WTC11 (cell line): ENCODE data around the gene TMEM60. TPM values are rescaled to one million over a fixed set of nuclear protein-coding genes. Genes with fewer than 3 reads are reported as not detected.

Experiments used
- ATAC-seq: fragments of 200-7000 bp; cut with Tn5 transposase; 2 replicates; pipeline ENCODE4 v1.10.0; 2021; ENCODE audit warnings: mild to moderate bottlenecking, moderate library complexity
- CTCF ChIA-PET: fragments of 300-600 bp; sonication (Branson Sonifier 250); formaldehyde crosslinking; loops from one replicate; lab custom pipeline; 2021; ENCODE audit warnings: antibody characterized with exemption; lab: Charles Lee
- POLR2A ChIA-PET: fragments of 350-600 bp; sonication (Branson Sonifier 250); formaldehyde crosslinking; loops from one replicate; lab custom pipeline; 2021; ENCODE audit warnings: antibody characterized with exemption; lab: Charles Lee
- DNase-seq: peaks from one replicate; pipeline ENCODE4 v3.0.0; 2021; ENCODE audit warnings: low spot score
- H3K27ac Mint-ChIP-seq: 2 replicates; pipeline ENCODE4 v1.8.0; 2021; ENCODE audit warnings: mixed read lengths
- H3K27me3 Mint-ChIP-seq: 2 replicates; pipeline ENCODE4 v1.8.0; 2021; ENCODE audit warnings: low read depth, mild to moderate bottlenecking, moderate library complexity, mixed read lengths
- H3K36me3 Mint-ChIP-seq: 2 replicates; pipeline ENCODE4 v1.8.0; 2021; ENCODE audit warnings: mixed read lengths
- H3K4me1 Mint-ChIP-seq: 2 replicates; pipeline ENCODE4 v1.8.0; 2022; ENCODE audit warnings: mixed read lengths
- H3K4me3 Mint-ChIP-seq: 2 replicates; pipeline ENCODE4 v1.8.0; 2021; ENCODE audit warnings: mild to moderate bottlenecking, moderate library complexity, mixed read lengths
- H3K9me3 Mint-ChIP-seq: 2 replicates; pipeline ENCODE4 v1.8.0; 2021; ENCODE audit warnings: mixed read lengths
- ESRRA ChIP-seq: sonication (generic); formaldehyde crosslinking; IDR thresholded peaks from 2 replicates; pipeline ENCODE4 v1.8.1; 2022; ENCODE audit warnings: mild to moderate bottlenecking, missing genetic modification reagents, borderline replicate concordance
- FOXK1 ChIP-seq: sonication (generic); formaldehyde crosslinking; IDR thresholded peaks from 2 replicates; pipeline ENCODE4 v1.8.0; 2022; ENCODE audit warnings: mild to moderate bottlenecking, moderate library complexity, missing genetic modification reagents
- NFYB ChIP-seq: sonication (generic); formaldehyde crosslinking; conservative IDR thresholded peaks from 2 replicates; pipeline ENCODE4 v1.8.0; 2022; ENCODE audit warnings: low read depth, missing genetic modification reagents
- NR2C2 ChIP-seq: sonication (generic); formaldehyde crosslinking; IDR thresholded peaks from 2 replicates; pipeline ENCODE4 v1.8.0; 2022; ENCODE audit warnings: mild to moderate bottlenecking, missing genetic modification reagents
- SOX15 ChIP-seq: fragments of 250-450 bp; sonication (Bioruptor Pico); IDR thresholded peaks from 2 replicates; pipeline ENCODE4 v1.9.0; 2021; ENCODE audit warnings: mild to moderate bottlenecking
- ZNF317 ChIP-seq: sonication (generic); formaldehyde crosslinking; IDR thresholded peaks from 2 replicates; pipeline ENCODE4 v1.8.1; 2023; ENCODE audit warnings: low read depth, mild to moderate bottlenecking, moderate library complexity, missing genetic modification reagents, borderline replicate concordance
- ZNF396 ChIP-seq: fragments of 250-450 bp; sonication (Bioruptor Pico); IDR thresholded peaks from 2 replicates; pipeline ENCODE4 v1.8.0; 2021; ENCODE audit warnings: mild to moderate bottlenecking, moderate library complexity, borderline replicate concordance
- ZNF416 ChIP-seq: fragments of 250-450 bp; sonication (Bioruptor Pico); IDR thresholded peaks from 2 replicates; pipeline ENCODE4 v1.9.0; 2021; ENCODE audit warnings: mild to moderate bottlenecking, inconsistent platforms
- ZNF671 ChIP-seq: fragments of 250-450 bp; sonication (Bioruptor Pico); IDR thresholded peaks from 2 replicates; pipeline ENCODE4 v1.8.0; 2021; ENCODE audit warnings: mild to moderate bottlenecking
- total RNA-seq: library from RNA; stranded (reverse); gene quantifications from 3 replicates; pipeline ENCODE4 v1.2.3, GENCODE V29; 2021
- TF ChIP-seq, protein P1 (sequence below): sonication (generic); formaldehyde crosslinking; IDR thresholded peaks from 2 replicates; pipeline ENCODE4 v1.8.1; 2023; ENCODE audit warnings: mild to moderate bottlenecking, moderate library complexity, missing genetic modification reagents
- TF ChIP-seq, protein P2 (sequence below): sonication (generic); formaldehyde crosslinking; IDR thresholded peaks from 2 replicates; pipeline ENCODE4 v1.8.0; 2022; ENCODE audit warnings: mild to moderate bottlenecking, missing genetic modification reagents
- TF ChIP-seq, protein P3 (sequence below): sonication (generic); formaldehyde crosslinking; IDR thresholded peaks from 2 replicates; pipeline ENCODE4 v1.8.0; 2022; ENCODE audit warnings: mild to moderate bottlenecking, missing genetic modification reagents
- TF ChIP-seq, protein P4 (sequence below): sonication (generic); formaldehyde crosslinking; IDR thresholded peaks from 2 replicates; pipeline ENCODE4 v1.8.1; 2022; ENCODE audit warnings: low read depth, missing genetic modification reagents, borderline replicate concordance
- TF ChIP-seq, protein P5 (sequence below): sonication (generic); formaldehyde crosslinking; IDR thresholded peaks from 2 replicates; pipeline ENCODE4 v1.8.0; 2023; ENCODE audit warnings: missing genetic modification reagents
- TF ChIP-seq, protein P6 (sequence below): sonication (generic); formaldehyde crosslinking; IDR thresholded peaks from 2 replicates; pipeline ENCODE4 v1.8.1; 2023; ENCODE audit warnings: mild to moderate bottlenecking, missing genetic modification reagents
- TF ChIP-seq, protein P7 (sequence below): sonication (generic); formaldehyde crosslinking; IDR thresholded peaks from 2 replicates; pipeline ENCODE4 v1.8.1; 2023; ENCODE audit warnings: mild to moderate bottlenecking, missing genetic modification reagents, moderate library complexity
- TF ChIP-seq, protein P8 (sequence below): sonication (generic); formaldehyde crosslinking; IDR thresholded peaks from 2 replicates; pipeline ENCODE4 v1.8.1; 2022; ENCODE audit warnings: mild to moderate bottlenecking, moderate library complexity, missing genetic modification reagents

TMEM60 gene
- total RNA-seq, 1 experiment from 2014 or later = 21.5 TPM

DNA sequence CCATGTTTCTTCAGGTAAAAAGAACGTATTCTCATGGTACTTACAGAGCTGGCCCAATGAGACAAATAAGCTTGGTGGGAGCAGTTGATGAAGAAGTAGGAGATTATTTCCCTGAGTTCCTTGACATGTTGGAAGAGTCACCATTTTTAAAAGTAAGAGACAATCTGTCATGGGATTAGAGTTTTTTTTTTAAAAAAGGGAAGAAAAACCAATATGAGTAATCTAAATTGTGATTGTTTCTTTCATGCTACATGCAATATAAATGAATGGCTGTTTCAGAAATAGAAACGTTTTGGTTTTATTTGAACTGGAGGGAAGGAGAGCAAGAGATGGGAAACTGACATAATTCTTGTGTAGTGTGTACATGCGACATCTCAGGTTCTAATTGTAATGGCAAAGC is 32.8 kb downstream of the TMEM60 start:
- Mint-ChIP-seq H3K9me3 (no peaks in the 10 kb centered on the region), H3K4me3 (no peak overlapping the region), H3K36me3 (peaks cover 6% of the 10 kb centered on the region), H3K27ac (0 out of 2 replicates have a peak overlapping the region, but pooled peaks have one; percentile 15), H3K27me3 (no peaks in the 10 kb centered on the region), H3K4me1 (peaks cover 16% of the 10 kb centered on the region)
- DNase-seq (no peak), ATAC-seq (no peak)
- ChIA-PET CTCF (no interaction called here), POLR2A (no interaction called here)
- TF ChIP-seq, protein P1, sequence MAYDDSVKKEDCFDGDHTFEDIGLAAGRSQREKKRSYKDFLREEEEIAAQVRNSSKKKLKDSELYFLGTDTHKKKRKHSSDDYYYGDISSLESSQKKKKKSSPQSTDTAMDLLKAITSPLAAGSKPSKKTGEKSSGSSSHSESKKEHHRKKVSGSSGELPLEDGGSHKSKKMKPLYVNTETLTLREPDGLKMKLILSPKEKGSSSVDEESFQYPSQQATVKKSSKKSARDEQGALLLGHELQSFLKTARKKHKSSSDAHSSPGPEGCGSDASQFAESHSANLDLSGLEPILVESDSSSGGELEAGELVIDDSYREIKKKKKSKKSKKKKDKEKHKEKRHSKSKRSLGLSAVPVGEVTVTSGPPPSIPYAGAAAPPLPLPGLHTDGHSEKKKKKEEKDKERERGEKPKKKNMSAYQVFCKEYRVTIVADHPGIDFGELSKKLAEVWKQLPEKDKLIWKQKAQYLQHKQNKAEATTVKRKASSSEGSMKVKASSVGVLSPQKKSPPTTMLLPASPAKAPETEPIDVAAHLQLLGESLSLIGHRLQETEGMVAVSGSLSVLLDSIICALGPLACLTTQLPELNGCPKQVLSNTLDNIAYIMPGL (CRISPR knock-in tag) = no peak
- TF ChIP-seq, protein P2, sequence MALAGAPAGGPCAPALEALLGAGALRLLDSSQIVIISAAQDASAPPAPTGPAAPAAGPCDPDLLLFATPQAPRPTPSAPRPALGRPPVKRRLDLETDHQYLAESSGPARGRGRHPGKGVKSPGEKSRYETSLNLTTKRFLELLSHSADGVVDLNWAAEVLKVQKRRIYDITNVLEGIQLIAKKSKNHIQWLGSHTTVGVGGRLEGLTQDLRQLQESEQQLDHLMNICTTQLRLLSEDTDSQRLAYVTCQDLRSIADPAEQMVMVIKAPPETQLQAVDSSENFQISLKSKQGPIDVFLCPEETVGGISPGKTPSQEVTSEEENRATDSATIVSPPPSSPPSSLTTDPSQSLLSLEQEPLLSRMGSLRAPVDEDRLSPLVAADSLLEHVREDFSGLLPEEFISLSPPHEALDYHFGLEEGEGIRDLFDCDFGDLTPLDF (CRISPR knock-in tag) = no peak
- TF ChIP-seq, protein P3, sequence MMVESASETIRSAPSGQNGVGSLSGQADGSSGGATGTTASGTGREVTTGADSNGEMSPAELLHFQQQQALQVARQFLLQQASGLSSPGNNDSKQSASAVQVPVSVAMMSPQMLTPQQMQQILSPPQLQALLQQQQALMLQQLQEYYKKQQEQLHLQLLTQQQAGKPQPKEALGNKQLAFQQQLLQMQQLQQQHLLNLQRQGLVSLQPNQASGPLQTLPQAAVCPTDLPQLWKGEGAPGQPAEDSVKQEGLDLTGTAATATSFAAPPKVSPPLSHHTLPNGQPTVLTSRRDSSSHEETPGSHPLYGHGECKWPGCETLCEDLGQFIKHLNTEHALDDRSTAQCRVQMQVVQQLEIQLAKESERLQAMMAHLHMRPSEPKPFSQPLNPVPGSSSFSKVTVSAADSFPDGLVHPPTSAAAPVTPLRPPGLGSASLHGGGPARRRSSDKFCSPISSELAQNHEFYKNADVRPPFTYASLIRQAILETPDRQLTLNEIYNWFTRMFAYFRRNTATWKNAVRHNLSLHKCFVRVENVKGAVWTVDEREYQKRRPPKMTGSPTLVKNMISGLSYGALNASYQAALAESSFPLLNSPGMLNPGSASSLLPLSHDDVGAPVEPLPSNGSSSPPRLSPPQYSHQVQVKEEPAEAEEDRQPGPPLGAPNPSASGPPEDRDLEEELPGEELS (CRISPR knock-in tag) = no peak
- no peak for TF ChIP-seq ZNF416 (CRISPR knock-in tag)
- TF ChIP-seq ZNF396 (CRISPR knock-in tag) = no peak
- no peak for TF ChIP-seq NR2C2 (CRISPR knock-in tag)
- TF ChIP-seq FOXK1 (CRISPR knock-in tag) = no peak
- no peak for TF ChIP-seq ESRRA (CRISPR knock-in tag)
- TF ChIP-seq ZNF671 (CRISPR knock-in tag) = no peak
- TF ChIP-seq, protein P4, sequence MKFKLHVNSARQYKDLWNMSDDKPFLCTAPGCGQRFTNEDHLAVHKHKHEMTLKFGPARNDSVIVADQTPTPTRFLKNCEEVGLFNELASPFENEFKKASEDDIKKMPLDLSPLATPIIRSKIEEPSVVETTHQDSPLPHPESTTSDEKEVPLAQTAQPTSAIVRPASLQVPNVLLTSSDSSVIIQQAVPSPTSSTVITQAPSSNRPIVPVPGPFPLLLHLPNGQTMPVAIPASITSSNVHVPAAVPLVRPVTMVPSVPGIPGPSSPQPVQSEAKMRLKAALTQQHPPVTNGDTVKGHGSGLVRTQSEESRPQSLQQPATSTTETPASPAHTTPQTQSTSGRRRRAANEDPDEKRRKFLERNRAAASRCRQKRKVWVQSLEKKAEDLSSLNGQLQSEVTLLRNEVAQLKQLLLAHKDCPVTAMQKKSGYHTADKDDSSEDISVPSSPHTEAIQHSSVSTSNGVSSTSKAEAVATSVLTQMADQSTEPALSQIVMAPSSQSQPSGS = no peak
- TF ChIP-seq, protein P5, sequence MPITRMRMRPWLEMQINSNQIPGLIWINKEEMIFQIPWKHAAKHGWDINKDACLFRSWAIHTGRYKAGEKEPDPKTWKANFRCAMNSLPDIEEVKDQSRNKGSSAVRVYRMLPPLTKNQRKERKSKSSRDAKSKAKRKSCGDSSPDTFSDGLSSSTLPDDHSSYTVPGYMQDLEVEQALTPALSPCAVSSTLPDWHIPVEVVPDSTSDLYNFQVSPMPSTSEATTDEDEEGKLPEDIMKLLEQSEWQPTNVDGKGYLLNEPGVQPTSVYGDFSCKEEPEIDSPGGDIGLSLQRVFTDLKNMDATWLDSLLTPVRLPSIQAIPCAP (CRISPR knock-in tag) = no peak
- no peak for TF ChIP-seq SOX15 (CRISPR knock-in tag)
- TF ChIP-seq, protein P6, sequence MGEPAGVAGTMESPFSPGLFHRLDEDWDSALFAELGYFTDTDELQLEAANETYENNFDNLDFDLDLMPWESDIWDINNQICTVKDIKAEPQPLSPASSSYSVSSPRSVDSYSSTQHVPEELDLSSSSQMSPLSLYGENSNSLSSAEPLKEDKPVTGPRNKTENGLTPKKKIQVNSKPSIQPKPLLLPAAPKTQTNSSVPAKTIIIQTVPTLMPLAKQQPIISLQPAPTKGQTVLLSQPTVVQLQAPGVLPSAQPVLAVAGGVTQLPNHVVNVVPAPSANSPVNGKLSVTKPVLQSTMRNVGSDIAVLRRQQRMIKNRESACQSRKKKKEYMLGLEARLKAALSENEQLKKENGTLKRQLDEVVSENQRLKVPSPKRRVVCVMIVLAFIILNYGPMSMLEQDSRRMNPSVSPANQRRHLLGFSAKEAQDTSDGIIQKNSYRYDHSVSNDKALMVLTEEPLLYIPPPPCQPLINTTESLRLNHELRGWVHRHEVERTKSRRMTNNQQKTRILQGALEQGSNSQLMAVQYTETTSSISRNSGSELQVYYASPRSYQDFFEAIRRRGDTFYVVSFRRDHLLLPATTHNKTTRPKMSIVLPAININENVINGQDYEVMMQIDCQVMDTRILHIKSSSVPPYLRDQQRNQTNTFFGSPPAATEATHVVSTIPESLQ (CRISPR knock-in tag) = no peak
- TF ChIP-seq NFYB (CRISPR knock-in tag) = no peak
- TF ChIP-seq, protein P7, sequence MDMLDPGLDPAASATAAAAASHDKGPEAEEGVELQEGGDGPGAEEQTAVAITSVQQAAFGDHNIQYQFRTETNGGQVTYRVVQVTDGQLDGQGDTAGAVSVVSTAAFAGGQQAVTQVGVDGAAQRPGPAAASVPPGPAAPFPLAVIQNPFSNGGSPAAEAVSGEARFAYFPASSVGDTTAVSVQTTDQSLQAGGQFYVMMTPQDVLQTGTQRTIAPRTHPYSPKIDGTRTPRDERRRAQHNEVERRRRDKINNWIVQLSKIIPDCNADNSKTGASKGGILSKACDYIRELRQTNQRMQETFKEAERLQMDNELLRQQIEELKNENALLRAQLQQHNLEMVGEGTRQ (CRISPR knock-in tag) = no peak
- no peak for TF ChIP-seq ZNF317 (CRISPR knock-in tag)
- TF ChIP-seq, protein P8, sequence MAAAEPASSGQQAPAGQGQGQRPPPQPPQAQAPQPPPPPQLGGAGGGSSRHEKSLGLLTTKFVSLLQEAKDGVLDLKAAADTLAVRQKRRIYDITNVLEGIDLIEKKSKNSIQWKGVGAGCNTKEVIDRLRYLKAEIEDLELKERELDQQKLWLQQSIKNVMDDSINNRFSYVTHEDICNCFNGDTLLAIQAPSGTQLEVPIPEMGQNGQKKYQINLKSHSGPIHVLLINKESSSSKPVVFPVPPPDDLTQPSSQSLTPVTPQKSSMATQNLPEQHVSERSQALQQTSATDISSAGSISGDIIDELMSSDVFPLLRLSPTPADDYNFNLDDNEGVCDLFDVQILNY (CRISPR knock-in tag) = no peak
